ENCODE results near the gene TMEM147. TPM values are rescaled to one million over a fixed set of nuclear protein-coding genes. Genes with fewer than 3 reads are reported as not detected.

The TMEM147 gene
- total RNA-seq, 1 donor from 2014 or later, result 69.3 TPM

DNA sequence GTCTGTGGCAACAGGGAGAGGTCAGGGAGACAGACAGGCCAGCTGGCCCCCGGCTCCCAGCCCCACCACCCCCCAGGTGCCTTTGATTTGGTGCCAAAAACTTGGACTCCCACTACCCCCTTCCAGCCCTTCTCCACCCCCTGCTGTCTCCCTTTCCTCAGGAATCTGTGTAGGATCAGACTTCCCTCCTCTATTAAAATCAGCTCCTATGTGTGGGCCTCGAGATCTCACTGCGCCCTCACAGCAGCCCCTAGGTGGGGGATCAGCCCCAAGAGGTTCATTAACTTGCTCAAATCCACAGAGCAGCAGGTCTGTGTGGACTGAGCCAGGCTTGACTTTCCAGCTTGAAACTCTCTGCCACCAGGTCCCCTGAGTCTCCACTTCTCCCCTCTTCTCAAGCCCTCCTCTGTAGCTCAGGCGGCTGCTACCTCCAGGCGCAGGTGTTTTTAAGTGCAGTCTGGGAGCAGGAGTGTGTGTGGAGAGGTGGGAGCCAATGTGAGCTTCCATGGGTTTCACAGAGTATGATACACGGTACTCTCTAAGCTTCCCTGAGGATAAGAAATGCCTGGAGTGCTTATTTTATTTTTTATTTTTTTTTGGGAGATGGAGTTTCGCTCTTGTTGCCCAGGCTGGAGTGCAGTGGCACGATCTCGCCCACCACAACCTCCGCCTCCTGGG, 10.5 kb upstream of the TMEM147 start:
- H2AFZ ChIP-seq (ENCODE audit: low read depth, low read length), result no peak overlapping the region
- peak overlapping the region; percentile 34 for H3K27ac Mint-ChIP-seq (ENCODE audit: unreplicated experiment)
- no peaks in the 10 kb centered on the region for H3K36me3 ChIP-seq (ENCODE audit: insufficient read depth, low read length)
- H3K4me3 ChIP-seq (ENCODE audit: insufficient read depth, low read depth, low read length), result no peak overlapping the region
- H3K79me2 ChIP-seq (ENCODE audit: insufficient read depth, low read length), result no peaks in the 10 kb centered on the region
- no peak for DNase-seq (ENCODE audit: low read depth)
- no peak overlapping the region for H3K27ac ChIP-seq (ENCODE audit: low read depth, low read length)
- H3K27me3 ChIP-seq (ENCODE audit: insufficient read depth, low read length), result peaks cover 25% of the 10 kb centered on the region
- peaks cover 6% of the 10 kb centered on the region for H3K36me3 Mint-ChIP-seq (ENCODE audit: low read depth, unreplicated experiment)
- peaks cover 21% of the 10 kb centered on the region for H3K27me3 Mint-ChIP-seq (ENCODE audit: low read depth, unreplicated experiment)
- no peaks in the 10 kb centered on the region for H3K4me1 Mint-ChIP-seq (ENCODE audit: low read depth, unreplicated experiment)
- H3K9ac ChIP-seq (ENCODE audit: low read length), result no peak overlapping the region
- no peak for FAIRE-seq
- H3K4me1 ChIP-seq (ENCODE audit: insufficient read depth, low read length), result no peaks in the 10 kb centered on the region
- no peak overlapping the region for H3K4me3 Mint-ChIP-seq (ENCODE audit: unreplicated experiment)
- H4K20me1 ChIP-seq (ENCODE audit: insufficient read depth, low read length), result no peaks in the 10 kb centered on the region
- no peak for TF ChIP-seq EZH2 (IDR thresholded peaks at IDR 0.05; ENCODE audit: insufficient read depth, low read length)
- TF ChIP-seq, protein P1, sequence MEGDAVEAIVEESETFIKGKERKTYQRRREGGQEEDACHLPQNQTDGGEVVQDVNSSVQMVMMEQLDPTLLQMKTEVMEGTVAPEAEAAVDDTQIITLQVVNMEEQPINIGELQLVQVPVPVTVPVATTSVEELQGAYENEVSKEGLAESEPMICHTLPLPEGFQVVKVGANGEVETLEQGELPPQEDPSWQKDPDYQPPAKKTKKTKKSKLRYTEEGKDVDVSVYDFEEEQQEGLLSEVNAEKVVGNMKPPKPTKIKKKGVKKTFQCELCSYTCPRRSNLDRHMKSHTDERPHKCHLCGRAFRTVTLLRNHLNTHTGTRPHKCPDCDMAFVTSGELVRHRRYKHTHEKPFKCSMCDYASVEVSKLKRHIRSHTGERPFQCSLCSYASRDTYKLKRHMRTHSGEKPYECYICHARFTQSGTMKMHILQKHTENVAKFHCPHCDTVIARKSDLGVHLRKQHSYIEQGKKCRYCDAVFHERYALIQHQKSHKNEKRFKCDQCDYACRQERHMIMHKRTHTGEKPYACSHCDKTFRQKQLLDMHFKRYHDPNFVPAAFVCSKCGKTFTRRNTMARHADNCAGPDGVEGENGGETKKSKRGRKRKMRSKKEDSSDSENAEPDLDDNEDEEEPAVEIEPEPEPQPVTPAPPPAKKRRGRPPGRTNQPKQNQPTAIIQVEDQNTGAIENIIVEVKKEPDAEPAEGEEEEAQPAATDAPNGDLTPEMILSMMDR (IDR thresholded peaks at IDR 0.05; ENCODE audit: insufficient read depth, low read depth, low read length), result no peak
- H3K9me3 Mint-ChIP-seq (ENCODE audit: unreplicated experiment), result no peaks in the 10 kb centered on the region
- no peak overlapping the region for H3K4me2 ChIP-seq (ENCODE audit: low read length)
- H3K9me3 ChIP-seq (ENCODE audit: insufficient read depth, low read depth, low read length), result no peaks in the 10 kb centered on the region

DNA sequence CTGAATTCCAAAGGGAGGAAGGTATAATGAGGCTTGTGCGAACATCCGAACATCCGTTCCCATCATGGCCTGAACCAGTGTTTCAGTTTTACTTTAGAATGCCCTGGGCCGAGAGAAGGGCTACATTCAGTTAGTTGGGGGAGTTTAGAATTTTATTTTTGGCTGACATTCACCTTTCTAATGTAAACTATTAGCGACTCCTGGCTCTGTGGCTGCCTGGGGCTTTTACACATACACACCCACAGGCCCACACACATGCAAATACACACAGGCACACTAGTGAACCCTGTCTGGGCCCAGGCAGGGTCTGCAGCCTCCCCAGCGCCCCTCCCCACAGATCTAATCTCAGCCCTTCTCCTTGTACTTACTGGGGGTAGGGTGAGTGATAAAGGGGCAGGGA, 6.1 kb upstream of the TMEM147 start:
- H3K27me3 Mint-ChIP-seq (ENCODE audit: low read depth, unreplicated experiment), result peaks cover 2% of the 10 kb centered on the region

More for the DNA sequence above, 6.1 kb upstream of the TMEM147 start:
- H3K4me2 ChIP-seq (ENCODE audit: low read length), result no peak overlapping the region
- no peak overlapping the region for H3K27ac Mint-ChIP-seq (ENCODE audit: unreplicated experiment)
- H3K9me3 ChIP-seq (ENCODE audit: insufficient read depth, low read depth, low read length), result no peaks in the 10 kb centered on the region
- no peak overlapping the region for H2AFZ ChIP-seq (ENCODE audit: low read depth, low read length)
- H3K27me3 ChIP-seq (ENCODE audit: insufficient read depth, low read length), result peaks cover 2% of the 10 kb centered on the region
- H3K4me3 Mint-ChIP-seq (ENCODE audit: unreplicated experiment), result no peak overlapping the region
- peaks cover 17% of the 10 kb centered on the region for H3K36me3 Mint-ChIP-seq (ENCODE audit: low read depth, unreplicated experiment)
- H3K36me3 ChIP-seq (ENCODE audit: insufficient read depth, low read length), result no peaks in the 10 kb centered on the region
- H4K20me1 ChIP-seq (ENCODE audit: insufficient read depth, low read length), result no peaks in the 10 kb centered on the region
- no peaks in the 10 kb centered on the region for H3K9me3 Mint-ChIP-seq (ENCODE audit: unreplicated experiment)
- no peak for TF ChIP-seq EZH2 (IDR thresholded peaks at IDR 0.05; ENCODE audit: insufficient read depth, low read length)
- TF ChIP-seq, protein P1 (IDR thresholded peaks at IDR 0.05; ENCODE audit: insufficient read depth, low read depth, low read length), result no peak
- H3K4me1 ChIP-seq (ENCODE audit: insufficient read depth, low read length), result peaks cover under 1% of the 10 kb centered on the region
- H3K79me2 ChIP-seq (ENCODE audit: insufficient read depth, low read length), result peaks cover 7% of the 10 kb centered on the region
- no peak overlapping the region for H3K9ac ChIP-seq (ENCODE audit: low read length)
- H3K27ac ChIP-seq (ENCODE audit: low read depth, low read length), result no peak overlapping the region
- no peak overlapping the region for H3K4me3 ChIP-seq (ENCODE audit: insufficient read depth, low read depth, low read length)
- peaks cover 2% of the 10 kb centered on the region for H3K4me1 Mint-ChIP-seq (ENCODE audit: low read depth, unreplicated experiment)
- no peak for FAIRE-seq
- DNase-seq (ENCODE audit: low read depth), result no peak
